ENCODE measurements around the gene AOC2. TPM values are rescaled to one million over a fixed set of nuclear protein-coding genes. Genes with fewer than 3 reads are reported as not detected.

AOC2 gene
- total and polyA plus RNA-seq, 2 of the 13 experiments (the other 11 are each of a cell fraction or from before 2014, with no cell fraction given), result 1.2 to 3.3 TPM

- Histone ChIP-seq H2AFZ (ENCODE audit: low read length) (no peak overlapping the region), H3K79me2 (ENCODE audit: insufficient read depth, low read length) (no peaks in the 10 kb centered on the region), H3K36me3 (replicated peaks in 1 of 2; ENCODE audit: control insufficient read depth in 1 of 2, insufficient read depth in 2 of 2, low read length in 2 of 2) (no peaks in the 10 kb centered on the region), H3K9ac (ENCODE audit: insufficient read depth, low read depth, low read length) (peak overlapping the region; percentile 25; the same call in 1 of the 2 replicates), H3K9me3 (ENCODE audit: low read length) (peaks cover 4% of the 10 kb centered on the region), H3K27me3 (ENCODE audit: control insufficient read depth in 1 of 2, insufficient read depth in 2 of 2, low read length in 2 of 2) (no peaks in the 10 kb centered on the region), H4K20me1 (ENCODE audit: insufficient read depth, low read length) (no peaks in the 10 kb centered on the region), H3K27ac (ENCODE audit: extremely low read length, insufficient read depth, low read length) (peak overlapping the region; percentile 62), H3K4me3 (replicated peaks in 1 of 3; ENCODE audit: insufficient read depth in 1 of 3, low read depth in 2 of 3, low read length in 3 of 3) (peak overlapping the region; percentile 5 to 44 (median 21); a peak in 5 of 6 replicates), H3K4me1 (ENCODE audit: insufficient read depth, low read length) (peaks cover 63% of the 10 kb centered on the region), H3K4me2 (ENCODE audit: low read depth, low read length) (peak overlapping the region; percentile 79)
- DNase-seq (ENCODE audit: low spot score) (peak; percentile 58), FAIRE-seq (peak; percentile 99), ATAC-seq (peak; percentile 72)
- BruUV-seq (replicated peaks), result no TSS peak
- intact Hi-C loops (cut with micrococcal nuclease; ENCODE audit: unreplicated experiment), result loop anchor here (2.0 kb wide), 1 partner anchor 13 kb away; no protein-coding TSS in a partner anchor
- 3% methylated on average over 7 of the region's 7 CpGs for WGBS (ENCODE audit: low lambda C conversion rate)
- ChIA-PET POLR2A (interaction anchor here (0.6 to 3.8 kb wide), 15 partner anchors 12 to 133 kb away, joined by 3 to 36 read pairs (median 10); partner anchors contain the start of genes BECN1, CNTD1, COA3 and RPL27), CTCF (ENCODE audit: low intra/inter-chr PET ratio, low total read pairs) (no interaction called here)
- in situ Hi-C loops (cut with HindIII; ENCODE audit: extremely low pct_ligation_motif_present, low pct_unique_long_range_greater_than_20kb), result no loop called here
- TF ChIP-seq ISX (CRISPR knock-in tag; conservative IDR thresholded peaks at IDR 0.05) (no peak), ZNF326 (CRISPR knock-in tag; IDR thresholded peaks at IDR 0.05; ENCODE audit: borderline replicate concordance) (no peak), PRMT3 (CRISPR knock-in tag; IDR thresholded peaks at IDR 0.05; ENCODE audit: borderline replicate concordance, low read depth) (no peak), STAT5B (CRISPR knock-in tag; IDR thresholded peaks at IDR 0.05) (no peak), MED1 (CRISPR knock-in tag; IDR thresholded peaks at IDR 0.05) (peak; percentile 76), BRD4 (CRISPR knock-in tag; IDR thresholded peaks at IDR 0.05) (no peak), ZNF567 (CRISPR knock-in tag; IDR thresholded peaks at IDR 0.05; ENCODE audit: borderline replicate concordance) (no peak), SP2 (CRISPR knock-in tag; IDR thresholded peaks at IDR 0.05) (no peak), ZKSCAN1 (IDR thresholded peaks at IDR 0.05; ENCODE audit: low read length) (no peak), ZBTB34 (CRISPR knock-in tag; IDR thresholded peaks at IDR 0.05) (0 out of 2 replicates have a peak, but pooled peaks have one; percentile 39), ZNF572 (CRISPR knock-in tag; IDR thresholded peaks at IDR 0.05) (no peak), IRX3 (CRISPR knock-in tag; IDR thresholded peaks at IDR 0.05; ENCODE audit: borderline replicate concordance, low read depth) (no peak), ZUFSP (CRISPR knock-in tag; IDR thresholded peaks at IDR 0.05; ENCODE audit: borderline replicate concordance) (no peak), CBX5 (CRISPR knock-in tag; IDR thresholded peaks at IDR 0.05; ENCODE audit: borderline replicate concordance) (no peak), ZNF292 (CRISPR knock-in tag; IDR thresholded peaks at IDR 0.05; ENCODE audit: borderline replicate concordance, low read depth) (peak; percentile 63; the same call in 1 of the 2 replicates), FOXC1 (CRISPR knock-in tag; IDR thresholded peaks at IDR 0.05; ENCODE audit: borderline replicate concordance) (peak; percentile 83), FIP1L1 (IDR thresholded peaks at IDR 0.05; ENCODE audit: borderline replicate concordance, insufficient read depth, low read depth, low read length) (no peak), SIX1 (CRISPR knock-in tag; IDR thresholded peaks at IDR 0.05; ENCODE audit: borderline replicate concordance) (peak; percentile 28; the same call in 1 of the 2 replicates), PREB (CRISPR knock-in tag; IDR thresholded peaks at IDR 0.05) (no peak), SRF (IDR thresholded peaks at IDR 0.05; ENCODE audit: low read depth, low read length) (no peak), MEIS1 (CRISPR knock-in tag; IDR thresholded peaks at IDR 0.05; ENCODE audit: borderline replicate concordance) (peak; percentile 71; the same call in 1 of the 2 replicates), ZNF33B (CRISPR knock-in tag; IDR thresholded peaks at IDR 0.05) (no peak)
These were observed 21.3 kb downstream of the AOC2 start for GRCh38 chr17:42865638-42866094.

Data from HepG2 (cell line).